ENCODE data around the gene INSR.
"Not testable (repeated sequence)": the region's sequence is repeated elsewhere in the genome, so short reads cannot be mapped to it uniquely, and the experiment has no call there.

INSR gene

GRCh38 chr19:7255631-7256030, 38.6 kb downstream of the INSR start:
- DNase-seq: no peak

GRCh38 chr19:7255119-7255518, 39.1 kb downstream of the INSR start:
- no peak for DNase-seq

- DNase-seq: no peak
These were observed 39.6 kb downstream of the INSR start for GRCh38 chr19:7254590-7254989.

GRCh38 chr19:7252364-7252763, 41.9 kb downstream of the INSR start:
- no peak for DNase-seq

- DNase-seq: no peak
These were observed 42.7 kb downstream of the INSR start for GRCh38 chr19:7251494-7251893.

- DNase-seq: no peak
These were observed 43.3 kb downstream of the INSR start for GRCh38 chr19:7250951-7251350.

- DNase-seq: no peak
These were observed 44.1 kb downstream of the INSR start for GRCh38 chr19:7250057-7250596.

GRCh38 chr19:7247155-7247554, 47.1 kb downstream of the INSR start:
- DNase-seq: no peak

- DNase-seq: no peak
These were observed 47.6 kb downstream of the INSR start for GRCh38 chr19:7246601-7247000.

GRCh38 chr19:7242601-7243258, 51.5 kb downstream of the INSR start:
- DNase-seq: peak in 1 of 2 donors; percentile 8

- no peak for DNase-seq
These were observed 56.2 kb downstream of the INSR start for GRCh38 chr19:7238051-7238450.

GRCh38 chr19:7236153-7236552, 58.1 kb downstream of the INSR start:
- DNase-seq: no peak

- DNase-seq: no peak
These were observed 63.4 kb downstream of the INSR start for GRCh38 chr19:7230826-7231225.

GRCh38 chr19:7229735-7230134, 64.5 kb downstream of the INSR start:
- no peak for DNase-seq

GRCh38 chr19:7228935-7229541, 65.2 kb downstream of the INSR start:
- no peak for DNase-seq

GRCh38 chr19:7227735-7228134, 66.5 kb downstream of the INSR start:
- no peak for DNase-seq

- DNase-seq: not testable (repeated sequence)
These were observed 67.1 kb downstream of the INSR start for GRCh38 chr19:7227149-7227548.

GRCh38 chr19:7226739-7227138, 67.5 kb downstream of the INSR start:
- no peak for DNase-seq

GRCh38 chr19:7225741-7226140, 68.5 kb downstream of the INSR start:
- no peak for DNase-seq

GRCh38 chr19:7224995-7225394, 69.2 kb downstream of the INSR start:
- no peak for DNase-seq

- no peak for DNase-seq
These were observed 70.0 kb downstream of the INSR start for GRCh38 chr19:7224209-7224686.

GRCh38 chr19:7223429-7223828, 70.8 kb downstream of the INSR start:
- DNase-seq: no peak

GRCh38 chr19:7219056-7219455, 75.2 kb downstream of the INSR start:
- no peak for DNase-seq

GRCh38 chr19:7217861-7218260, 76.4 kb downstream of the INSR start:
- no peak for DNase-seq

Data from CD4-positive, alpha-beta T cell treated with Interferon alpha-2 for 1 hour (primary cell).